HUES6 (cell line): ENCODE results near the gene PAPSS2.
A peak's percentile ranks its signal among the peaks of the same experiment; 100 is the strongest.
"Not testable (repeated sequence)": the region's sequence is repeated elsewhere in the genome, so short reads cannot be mapped to it uniquely, and the experiment has no call there.

ENCODE experiments used
- H3K27ac ChIP-seq: 2 replicates; pipeline ENCODE4 v1.7.0; 2013; ENCODE audit warnings: low read depth, mild to moderate bottlenecking, low read length, inconsistent platforms
- H3K27me3 ChIP-seq: 2 replicates; pipeline ENCODE4 v1.6.1; 2013; ENCODE audit warnings: low read length; ENCODE audit not compliant: control insufficient read depth, insufficient read depth
- H3K36me3 ChIP-seq: 2 replicates; pipeline ENCODE4 v1.6.1; 2013; ENCODE audit warnings: low read length; ENCODE audit not compliant: control insufficient read depth, insufficient read depth
- H3K4me1 ChIP-seq: 2 replicates; pipeline ENCODE4 v1.6.1; 2013; ENCODE audit warnings: low read length; ENCODE audit not compliant: control insufficient read depth, insufficient read depth
- H3K4me3 ChIP-seq: 2 replicates; pipeline ENCODE4 v1.5.1; 2013; ENCODE audit warnings: low read depth, low read length
- H3K9ac ChIP-seq: one replicate; pipeline ENCODE4 v1.6.1; 2013; ENCODE audit warnings: mild to moderate bottlenecking, low read length
- H3K9me3 ChIP-seq: 2 replicates; pipeline ENCODE4 v1.6.1; 2013; ENCODE audit warnings: low read depth, low read length; ENCODE audit not compliant: control insufficient read depth, insufficient read depth

The PAPSS2 gene

DNA sequence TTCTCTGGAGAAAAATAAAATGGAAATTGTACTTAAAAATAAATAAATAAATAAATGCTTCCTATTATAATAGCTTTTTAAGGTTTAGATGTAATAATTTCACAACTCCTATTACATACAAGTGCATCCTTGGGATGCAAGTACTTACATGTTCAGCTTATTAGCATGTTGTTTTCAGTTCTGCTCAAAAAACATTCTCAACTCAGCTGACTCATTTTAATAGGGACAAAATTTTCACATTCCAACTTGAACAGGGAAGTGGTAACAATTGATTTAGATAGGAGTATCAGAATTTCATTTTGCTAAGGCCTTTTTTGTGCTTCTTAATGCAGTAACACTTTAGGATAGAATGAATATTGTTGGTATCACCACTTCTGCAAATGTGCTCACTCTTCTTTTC lies 16.7 kb upstream of the PAPSS2 start:
- Histone ChIP-seq H3K27ac (no peak overlapping the region), H3K27me3 (no peaks in the 10 kb centered on the region), H3K9ac (no peak overlapping the region), H3K36me3 (no peaks in the 10 kb centered on the region), H3K4me3 (no peak overlapping the region), H3K9me3 (peaks cover 3% of the 10 kb centered on the region; the same call in 1 of the 2 replicates), H3K4me1 (peaks cover 8% of the 10 kb centered on the region)

DNA sequence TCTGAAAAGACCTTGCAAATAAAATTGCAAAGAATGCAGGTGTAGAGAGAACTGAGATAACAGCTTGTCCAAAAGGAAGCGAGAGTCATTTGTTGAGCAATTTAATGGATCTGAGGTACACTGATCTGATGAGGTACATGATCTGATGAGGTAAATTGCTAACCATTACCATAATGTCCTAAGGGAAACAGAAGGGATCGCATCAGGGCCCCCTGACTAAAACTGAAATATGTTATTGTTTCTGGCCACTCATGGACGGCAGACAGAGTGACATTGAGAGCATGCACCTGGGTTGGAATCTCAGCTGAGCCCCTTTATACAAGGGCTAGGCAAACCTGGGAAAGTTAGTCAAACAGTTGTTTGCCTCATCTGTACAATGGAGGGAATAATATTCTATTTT lies 15.8 kb upstream of the PAPSS2 start:
- H3K27me3 ChIP-seq, result no peaks in the 10 kb centered on the region
- peaks cover 8% of the 10 kb centered on the region for H3K4me1 ChIP-seq
- H3K27ac ChIP-seq, result no peak overlapping the region
- no peak overlapping the region for H3K9ac ChIP-seq
- H3K9me3 ChIP-seq, result peaks cover 3% of the 10 kb centered on the region; the same call in 1 of the 2 replicates
- H3K4me3 ChIP-seq, result no peak overlapping the region
- no peaks in the 10 kb centered on the region for H3K36me3 ChIP-seq

DNA sequence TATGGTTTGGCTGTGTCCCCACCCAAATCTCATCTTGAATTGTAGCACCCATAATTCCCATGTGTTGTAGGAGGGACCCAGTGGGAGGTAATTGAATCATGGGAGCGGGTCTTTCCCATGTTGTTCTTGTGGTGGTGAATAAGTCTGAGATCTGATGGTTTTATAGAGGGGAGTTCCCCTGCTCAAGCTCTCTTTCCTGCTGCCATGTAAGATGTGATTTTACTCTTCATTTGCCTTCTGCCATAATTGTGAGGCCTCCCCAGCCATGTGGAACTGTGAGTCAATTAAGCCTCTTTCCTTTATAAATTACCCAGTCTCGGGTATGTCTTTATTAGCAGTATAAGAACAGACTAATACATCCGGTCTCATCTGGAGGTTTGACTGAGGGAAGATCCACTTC lies 15.2 kb upstream of the PAPSS2 start:
- H3K27ac ChIP-seq, H3K9me3 ChIP-seq, H3K9ac ChIP-seq, H3K4me1 ChIP-seq, H3K27me3 ChIP-seq, H3K36me3 ChIP-seq, H3K4me3 ChIP-seq: not testable (repeated sequence)

DNA sequence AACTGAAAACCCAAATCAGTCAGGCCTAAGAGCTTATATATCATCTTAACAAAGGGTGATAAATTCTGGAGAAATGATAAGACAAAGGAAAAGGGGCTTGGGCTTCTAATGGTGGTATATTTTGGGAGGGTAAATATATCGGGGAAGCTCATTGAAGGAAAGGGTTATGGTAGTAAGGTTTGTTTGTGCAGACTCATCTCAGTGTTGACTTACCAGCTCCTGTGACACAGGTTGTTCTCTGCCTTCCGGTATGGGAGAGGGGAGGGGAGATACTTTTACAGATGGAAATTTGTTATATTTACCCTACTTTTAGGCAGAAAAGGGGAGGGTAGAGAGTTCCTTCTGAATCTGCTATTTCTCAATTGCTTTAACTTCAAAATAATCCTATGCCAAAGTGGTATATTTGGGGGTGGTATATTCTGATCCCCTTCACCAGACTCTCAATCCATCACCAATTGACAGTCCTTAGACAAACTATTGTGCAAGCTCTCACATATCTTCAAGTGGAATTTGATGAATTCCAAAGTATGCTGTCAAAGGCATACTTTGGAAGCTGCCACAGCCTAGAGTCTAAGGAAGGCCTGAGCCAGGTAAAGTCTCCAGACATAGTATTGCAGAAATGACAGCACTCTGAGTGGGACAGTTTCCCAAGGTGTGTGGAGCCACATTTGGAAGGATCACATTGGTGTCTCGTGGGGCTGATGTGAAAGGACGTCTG lies 13.3 kb upstream of the PAPSS2 start:
- H3K4me1 ChIP-seq, result peaks cover 7% of the 10 kb centered on the region
- no peak overlapping the region for H3K4me3 ChIP-seq
- no peak overlapping the region for H3K27ac ChIP-seq
- H3K27me3 ChIP-seq, result no peaks in the 10 kb centered on the region
- H3K9ac ChIP-seq, result no peak overlapping the region
- H3K9me3 ChIP-seq, result peaks cover 3% of the 10 kb centered on the region; the same call in 1 of the 2 replicates
- no peaks in the 10 kb centered on the region for H3K36me3 ChIP-seq

DNA sequence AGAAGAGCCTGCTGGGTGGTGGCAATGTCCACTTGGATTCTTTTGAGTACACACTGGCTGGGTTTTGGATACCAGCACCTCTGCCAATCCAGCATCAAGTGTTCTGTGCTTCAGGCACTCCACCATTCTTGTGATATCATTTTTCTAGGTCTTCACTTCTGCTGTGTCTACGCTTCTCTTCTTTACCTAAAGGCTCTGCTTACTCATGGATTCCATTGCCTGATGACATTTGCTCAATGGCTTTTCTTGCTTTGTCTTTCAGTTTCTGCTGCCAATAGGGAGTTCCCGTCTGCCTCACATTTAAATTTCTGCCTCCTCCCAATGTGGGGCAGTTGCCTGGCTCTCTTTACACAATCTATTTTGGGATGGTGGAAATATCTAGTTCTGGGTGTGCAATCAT lies 12.7 kb upstream of the PAPSS2 start:
- peaks cover 13% of the 10 kb centered on the region for H3K4me1 ChIP-seq
- no peak overlapping the region for H3K27ac ChIP-seq
- H3K36me3 ChIP-seq, result no peaks in the 10 kb centered on the region
- no peaks in the 10 kb centered on the region for H3K27me3 ChIP-seq
- H3K9ac ChIP-seq, result no peak overlapping the region
- peaks cover 3% of the 10 kb centered on the region; the same call in 1 of the 2 replicates for H3K9me3 ChIP-seq
- H3K4me3 ChIP-seq, result no peak overlapping the region

DNA sequence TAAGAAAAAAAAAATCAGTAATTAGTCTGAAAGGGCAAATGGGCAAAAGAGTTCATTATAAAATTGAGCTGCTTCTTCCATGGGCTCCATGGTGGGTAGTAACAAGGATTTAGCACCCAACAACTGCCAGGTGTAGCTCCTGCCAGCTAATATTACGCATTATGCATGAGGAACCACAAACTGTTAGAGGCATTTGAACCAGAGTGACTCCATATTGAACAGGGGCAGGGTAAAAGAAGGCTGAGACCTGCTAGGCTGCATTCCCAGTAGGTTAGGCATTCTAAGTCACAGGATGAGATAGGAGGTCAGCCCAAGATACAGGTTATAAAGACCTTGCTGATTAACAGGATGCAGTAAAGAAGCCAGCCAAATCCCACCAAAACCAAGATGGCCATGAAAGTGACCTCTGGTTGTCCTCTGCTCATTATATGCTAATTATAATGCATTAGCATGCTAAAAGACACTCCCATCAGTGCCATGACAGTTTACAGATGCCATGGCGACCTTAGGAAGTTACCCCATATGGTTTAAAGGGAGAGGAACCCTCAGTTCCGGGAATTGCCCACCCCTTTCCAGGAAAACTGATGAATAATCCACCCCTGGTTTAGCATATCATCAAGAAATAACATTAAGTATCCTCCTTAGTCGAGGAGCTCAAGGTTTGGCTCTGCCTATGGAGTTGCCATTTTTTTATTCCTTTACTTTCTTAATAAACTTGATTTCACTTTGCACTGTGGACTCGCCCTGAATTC lies 8.7 kb upstream of the PAPSS2 start:
- H3K4me1 ChIP-seq, result peaks cover 21% of the 10 kb centered on the region
- H3K36me3 ChIP-seq, result no peaks in the 10 kb centered on the region
- H3K27ac ChIP-seq, result peak overlapping the region; percentile 70; the same call in 1 of the 2 replicates
- H3K27me3 ChIP-seq, result no peaks in the 10 kb centered on the region
- no peak overlapping the region for H3K4me3 ChIP-seq
- H3K9me3 ChIP-seq, result peaks cover 3% of the 10 kb centered on the region; the same call in 1 of the 2 replicates
- H3K9ac ChIP-seq, result no peak overlapping the region

DNA sequence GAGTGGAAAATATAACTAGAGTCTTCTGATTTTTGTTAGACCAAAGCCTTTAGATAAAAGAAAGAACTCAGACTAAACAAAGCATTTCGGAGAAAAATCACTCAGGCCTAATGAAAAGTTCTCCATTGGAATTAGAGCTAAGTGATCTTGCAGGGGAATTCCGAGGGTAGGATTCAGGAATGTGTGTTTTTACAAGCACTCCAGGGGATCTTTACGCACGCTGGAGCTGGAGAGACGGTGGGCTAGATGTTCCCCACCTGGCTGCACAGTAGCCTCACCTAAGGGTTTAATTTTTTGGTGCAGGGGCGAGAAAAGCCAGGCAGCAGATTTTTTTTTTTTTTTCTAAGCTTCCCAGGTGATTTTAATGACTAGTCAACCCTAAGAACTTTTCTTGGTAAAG lies 7.9 kb upstream of the PAPSS2 start:
- H3K4me3 ChIP-seq, result no peak overlapping the region
- H3K27me3 ChIP-seq, result no peaks in the 10 kb centered on the region
- peak overlapping the region; percentile 3 for H3K9ac ChIP-seq
- peak overlapping the region; percentile 70 for H3K27ac ChIP-seq
- H3K4me1 ChIP-seq, result peaks cover 24% of the 10 kb centered on the region
- no peaks in the 10 kb centered on the region for H3K36me3 ChIP-seq
- H3K9me3 ChIP-seq, result no peaks in the 10 kb centered on the region

DNA sequence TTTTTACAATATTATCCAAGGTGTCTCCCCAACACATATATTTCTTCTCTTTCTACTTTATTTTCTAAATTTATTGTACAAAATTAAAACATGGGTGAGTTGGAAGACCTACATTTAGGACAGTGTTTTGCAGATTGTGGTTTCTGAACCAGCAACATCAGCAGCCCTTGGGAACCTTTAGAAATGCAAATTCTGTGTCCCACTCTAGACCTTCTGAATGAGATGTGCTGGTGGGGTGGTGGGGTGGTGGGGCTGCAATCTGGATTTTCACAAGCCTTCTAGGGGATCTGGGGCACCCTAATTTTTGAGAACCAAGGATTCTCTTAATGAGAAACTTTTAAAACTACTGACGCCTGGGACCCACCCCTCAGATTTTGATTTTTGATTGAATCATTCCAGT lies 7.4 kb upstream of the PAPSS2 start:
- Histone ChIP-seq H3K27ac (peak overlapping the region; percentile 70; the same call in 1 of the 2 replicates), H3K4me3 (no peak overlapping the region), H3K4me1 (peaks cover 29% of the 10 kb centered on the region), H3K9me3 (no peaks in the 10 kb centered on the region), H3K9ac (no peak overlapping the region), H3K27me3 (no peaks in the 10 kb centered on the region), H3K36me3 (no peaks in the 10 kb centered on the region)

DNA sequence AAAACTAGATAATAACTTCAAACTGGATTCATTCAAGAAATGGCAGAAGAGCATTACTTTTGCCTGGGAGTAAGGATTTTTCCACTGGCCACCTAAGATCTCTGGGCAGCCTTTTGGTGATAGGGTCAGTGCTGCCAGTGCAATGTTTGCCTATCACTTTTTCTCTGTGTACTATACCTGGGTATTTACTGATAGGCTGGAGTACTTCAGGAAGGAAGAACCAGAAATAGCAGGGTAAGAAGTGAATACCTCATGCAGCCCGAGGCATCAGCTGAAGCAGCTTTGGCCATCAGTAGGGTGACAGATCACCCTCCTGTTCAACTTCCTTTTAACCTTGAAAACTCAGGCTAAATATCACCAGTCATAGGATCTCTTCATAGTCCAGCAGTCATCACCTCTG lies 5.5 kb upstream of the PAPSS2 start:
- H3K27ac ChIP-seq, result no peak overlapping the region

DNA sequence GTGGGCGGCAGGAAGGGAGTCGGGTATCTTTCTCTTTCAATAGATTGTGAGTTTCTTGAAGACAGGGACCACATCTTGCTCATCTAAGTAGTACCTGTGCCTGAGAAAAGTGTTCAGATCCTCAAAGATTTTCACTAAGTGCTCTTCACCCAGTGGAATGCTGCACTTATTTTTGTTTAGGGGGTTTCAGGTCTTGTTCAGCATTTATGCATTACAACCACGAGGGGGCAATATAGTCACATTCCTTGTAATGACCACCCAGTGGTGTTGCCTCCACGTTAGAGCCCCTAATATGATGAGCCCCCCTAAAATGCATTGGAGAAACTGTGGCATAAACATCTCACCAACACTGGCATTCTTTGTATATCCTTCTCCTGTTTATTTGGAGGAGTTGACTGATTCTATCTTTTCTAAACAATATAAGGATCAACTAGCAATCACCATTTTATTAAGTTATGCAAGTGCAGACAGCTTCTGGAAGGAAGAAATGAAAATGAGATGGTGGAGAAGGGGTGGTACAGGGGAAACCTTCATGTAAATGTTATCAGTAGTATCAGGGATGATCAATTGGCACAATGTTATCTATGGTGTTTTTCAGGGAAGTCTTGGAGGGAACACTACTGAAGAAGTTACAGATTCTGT lies 3.1 kb upstream of the PAPSS2 start:
- no peak overlapping the region for H3K9ac ChIP-seq
- peaks cover 44% of the 10 kb centered on the region for H3K4me1 ChIP-seq
- no peak overlapping the region for H3K27ac ChIP-seq
- no peaks in the 10 kb centered on the region for H3K9me3 ChIP-seq
- H3K27me3 ChIP-seq, result no peaks in the 10 kb centered on the region
- H3K36me3 ChIP-seq, result no peaks in the 10 kb centered on the region
- no peak overlapping the region for H3K4me3 ChIP-seq

More for the DNA sequence above, 5.5 kb upstream of the PAPSS2 start:
- H3K4me3 ChIP-seq, result no peak overlapping the region
- no peaks in the 10 kb centered on the region for H3K9me3 ChIP-seq
- H3K9ac ChIP-seq, result no peak overlapping the region
- no peaks in the 10 kb centered on the region for H3K36me3 ChIP-seq
- peaks cover 43% of the 10 kb centered on the region for H3K4me1 ChIP-seq
- no peaks in the 10 kb centered on the region for H3K27me3 ChIP-seq

DNA sequence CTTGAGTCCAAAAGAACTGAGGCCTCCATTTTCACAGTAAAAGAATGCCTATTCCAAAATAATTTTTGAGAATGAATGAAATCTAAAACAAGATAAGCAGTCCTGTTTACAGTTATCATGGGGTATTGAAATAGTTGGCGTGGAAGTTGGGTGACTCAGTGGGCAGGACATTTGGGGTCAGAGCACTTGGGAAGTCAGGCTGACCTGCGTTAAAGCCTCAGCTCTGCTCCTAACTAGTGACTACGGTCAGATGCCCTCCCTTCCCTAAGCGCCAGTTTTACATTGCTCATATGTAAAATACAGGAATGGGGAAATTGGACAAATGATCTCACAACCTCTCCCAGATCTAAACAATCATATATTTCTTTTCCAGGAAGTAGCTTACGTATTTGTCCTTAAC lies 2.3 kb upstream of the PAPSS2 start:
- Histone ChIP-seq H3K4me3 (no peak overlapping the region), H3K27ac (no peak overlapping the region), H3K4me1 (peaks cover 43% of the 10 kb centered on the region), H3K9me3 (no peaks in the 10 kb centered on the region), H3K36me3 (no peaks in the 10 kb centered on the region), H3K9ac (no peak overlapping the region), H3K27me3 (no peaks in the 10 kb centered on the region)
